BLaER1 (cell line): ENCODE data around the gene ATP5PD.

Source experiments
- H3K27ac ChIP-seq: shearing (Covaris generic); formaldehyde crosslinking; 2 replicates; pipeline ENCODE4 v1.8.1; 2022
- H3K27me3 ChIP-seq: shearing (Covaris generic); formaldehyde crosslinking; 2 replicates; pipeline ENCODE4 v1.8.1; 2022
- H3K36me3 ChIP-seq: shearing (Covaris generic); formaldehyde crosslinking; 2 replicates; pipeline ENCODE4 v1.8.1; 2022
- H3K4me1 ChIP-seq: shearing (Covaris generic); formaldehyde crosslinking; 2 replicates; pipeline ENCODE4 v1.8.1; 2022
- H3K4me2 ChIP-seq: shearing (Covaris generic); formaldehyde crosslinking; 2 replicates; pipeline ENCODE4 v1.8.1; 2022
- H3K4me3 ChIP-seq: shearing (Covaris generic); formaldehyde crosslinking; 2 replicates; pipeline ENCODE4 v1.8.1; 2022
- H3K9ac ChIP-seq: shearing (Covaris generic); formaldehyde crosslinking; 2 replicates; pipeline ENCODE4 v1.8.1; 2022
- H3K9me3 ChIP-seq: shearing (Covaris generic); formaldehyde crosslinking; 2 replicates; pipeline ENCODE4 v1.8.1; 2022
- H4K20me1 ChIP-seq: shearing (Covaris generic); formaldehyde crosslinking; 2 replicates; pipeline ENCODE4 v1.8.1; 2022
- Cebpa-rat ChIP-seq: shearing (Covaris generic); IDR thresholded peaks from 2 replicates; pipeline ENCODE4 v1.8.1; 2022

The ATP5PD gene

GRCh38 chr17:75087558-75088453 is 41.0 kb upstream of the ATP5PD start, which contains the start of gene SLC16A5:
SLC16A5 (plus strand) TSS chr17:75087954; CDS start chr17:75093637, 5,683 bp downstream.
- Histone ChIP-seq H4K20me1 (no peaks in the 10 kb centered on the region), H3K4me3 (peak within 1 kb of the TSS; percentile 76), H3K27me3 (no peaks in the 10 kb centered on the region), H3K36me3 (no peaks in the 10 kb centered on the region), H3K9ac (peak within 1 kb of the TSS; percentile 84), H3K4me2 (peak within 1 kb of the TSS; percentile 98), H3K27ac (peak within 1 kb of the TSS; percentile 77), H3K4me1 (peaks cover 49% of the 10 kb centered on the region), H3K9me3 (no peaks in the 10 kb centered on the region)
- no peak for TF ChIP-seq Cebpa-rat

GRCh38 chr17:75087182-75087557 is 40.4 kb upstream of the ATP5PD start:
- Histone ChIP-seq H3K27me3 (no peaks in the 10 kb centered on the region), H3K9me3 (no peaks in the 10 kb centered on the region), H3K9ac (peak overlapping the region; percentile 84), H3K36me3 (no peaks in the 10 kb centered on the region), H4K20me1 (no peaks in the 10 kb centered on the region), H3K4me2 (peak overlapping the region; percentile 98), H3K4me3 (peak overlapping the region; percentile 76), H3K27ac (peak overlapping the region; percentile 77), H3K4me1 (peaks cover 52% of the 10 kb centered on the region)
- TF ChIP-seq Cebpa-rat, result no peak

DNA sequence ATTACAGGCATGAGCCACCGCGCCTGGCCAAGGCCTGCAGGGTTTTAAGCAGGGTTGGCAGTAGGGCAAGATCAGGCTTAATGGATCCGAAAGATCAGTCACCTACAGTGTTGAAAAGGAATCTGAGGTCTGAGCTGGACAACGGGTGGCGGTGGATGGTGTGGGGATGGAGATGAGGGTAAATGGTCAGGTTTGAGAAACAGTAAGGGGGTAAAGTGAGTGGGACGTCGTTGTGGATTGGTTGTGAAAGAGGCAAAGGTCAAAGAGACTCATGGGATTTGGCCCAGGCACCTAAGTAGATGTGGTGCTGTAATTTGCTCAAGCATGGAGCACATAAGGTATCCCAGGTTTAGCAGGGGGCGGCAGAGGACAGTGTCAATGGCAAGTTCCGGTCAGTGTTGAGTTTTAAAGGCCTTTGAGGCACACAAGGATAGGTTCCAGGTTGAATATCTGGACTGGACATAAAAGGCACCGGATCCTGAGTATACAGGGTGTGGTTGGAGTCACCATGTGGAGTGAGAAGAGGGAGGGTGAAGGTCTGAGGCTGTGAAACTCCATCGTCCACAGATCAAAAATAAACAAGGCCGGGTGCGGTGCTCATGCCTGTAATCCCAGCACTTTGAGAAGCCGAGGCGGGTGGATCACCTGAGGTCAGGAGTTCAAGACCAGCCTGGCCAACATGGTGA is 39.9 kb upstream of the ATP5PD start:
- Histone ChIP-seq H3K4me3 (no peak overlapping the region), H3K4me2 (peak overlapping the region; percentile 98), H3K27me3 (no peaks in the 10 kb centered on the region), H3K27ac (no peak overlapping the region), H3K4me1 (peaks cover 52% of the 10 kb centered on the region), H3K9ac (no peak overlapping the region), H3K9me3 (no peaks in the 10 kb centered on the region), H3K36me3 (no peaks in the 10 kb centered on the region), H4K20me1 (no peaks in the 10 kb centered on the region)
- TF ChIP-seq Cebpa-rat, result no peak

GRCh38 chr17:75084039-75084660 is 37.4 kb upstream of the ATP5PD start:
- no peaks in the 10 kb centered on the region for H3K36me3 ChIP-seq
- TF ChIP-seq Cebpa-rat, result no peak
- no peak overlapping the region for H3K9ac ChIP-seq
- H3K27ac ChIP-seq, result 0 out of 2 replicates have a peak overlapping the region, but pooled peaks have one; percentile 31
- no peaks in the 10 kb centered on the region for H4K20me1 ChIP-seq
- H3K9me3 ChIP-seq, result no peaks in the 10 kb centered on the region
- H3K4me3 ChIP-seq, result no peak overlapping the region
- peaks cover 59% of the 10 kb centered on the region for H3K4me1 ChIP-seq
- H3K4me2 ChIP-seq, result peak overlapping the region; percentile 71
- H3K27me3 ChIP-seq, result peaks cover 7% of the 10 kb centered on the region; the same call in 1 of the 2 replicates

DNA sequence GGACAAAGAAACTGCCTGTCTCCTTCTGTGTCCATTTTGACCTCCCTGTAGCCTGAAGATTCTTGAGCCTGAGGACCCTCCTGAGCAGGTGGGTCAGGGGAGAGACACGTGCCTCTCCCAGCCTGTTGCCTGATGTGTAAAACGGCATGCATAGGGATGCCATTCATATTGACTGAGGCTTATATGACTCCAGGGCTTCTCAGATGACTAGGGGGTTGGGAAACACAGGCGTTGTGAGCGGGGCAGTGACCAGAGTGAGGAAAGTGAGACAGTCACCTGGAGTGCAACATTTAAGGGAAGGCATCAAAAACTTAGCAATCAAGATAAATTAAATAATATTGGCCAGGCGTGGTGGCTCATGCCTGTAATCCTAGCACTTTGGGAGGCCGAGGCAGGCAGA is 35.9 kb upstream of the ATP5PD start:
- no peak overlapping the region for H3K4me2 ChIP-seq
- no peak overlapping the region for H3K27ac ChIP-seq
- no peaks in the 10 kb centered on the region for H3K9me3 ChIP-seq
- H3K9ac ChIP-seq, result no peak overlapping the region
- TF ChIP-seq Cebpa-rat, result no peak
- H3K4me1 ChIP-seq, result peaks cover 59% of the 10 kb centered on the region
- peaks cover 22% of the 10 kb centered on the region for H3K27me3 ChIP-seq
- no peaks in the 10 kb centered on the region for H3K36me3 ChIP-seq
- H4K20me1 ChIP-seq, result no peaks in the 10 kb centered on the region
- no peak overlapping the region for H3K4me3 ChIP-seq

DNA sequence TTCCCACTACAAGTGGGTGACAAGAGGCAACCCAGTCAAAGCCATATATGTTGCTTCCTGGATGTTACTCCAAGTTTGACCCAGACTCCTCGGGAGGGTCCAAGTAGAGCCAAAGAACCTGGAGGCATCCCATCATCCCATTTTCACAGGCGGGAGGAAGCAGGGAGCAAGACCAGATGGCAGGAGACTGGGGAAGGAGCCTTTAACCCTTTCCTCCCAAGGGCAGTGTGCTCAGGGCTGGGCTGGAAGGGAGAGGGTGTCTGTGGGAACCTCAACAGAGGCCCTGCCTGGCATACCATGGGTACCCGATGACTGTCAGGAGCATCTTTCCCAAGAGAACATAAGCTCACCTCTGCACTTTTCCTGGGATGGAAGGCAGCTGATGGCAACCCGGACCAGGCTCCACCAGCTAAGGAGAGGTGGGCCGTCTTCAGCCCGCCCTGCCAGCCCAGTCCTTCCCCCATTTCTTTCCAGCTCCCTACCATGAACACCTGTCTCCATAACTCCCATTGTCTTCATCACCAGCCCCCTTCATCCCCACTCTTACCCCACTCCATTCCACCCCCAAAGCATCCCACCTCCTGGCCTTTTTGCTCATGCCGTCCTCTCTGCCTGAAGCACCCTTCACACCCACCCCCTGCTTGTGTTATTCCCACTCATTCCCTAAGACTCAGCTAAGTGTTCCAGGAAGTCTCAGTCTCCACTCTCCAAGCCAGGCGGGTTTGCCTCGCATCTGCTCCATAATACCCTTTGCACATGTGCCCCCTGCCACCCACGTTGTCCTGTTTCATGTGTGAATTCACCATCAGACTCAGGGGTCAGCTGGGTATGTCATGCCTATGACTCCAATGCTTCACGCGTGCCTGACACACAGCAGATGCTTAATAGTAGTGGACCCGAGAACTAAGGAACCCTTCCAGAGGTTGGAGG is 35.1 kb upstream of the ATP5PD start:
- peaks cover 30% of the 10 kb centered on the region for H3K27me3 ChIP-seq
- no peak overlapping the region for H3K9ac ChIP-seq
- no peak overlapping the region for H3K27ac ChIP-seq
- peaks cover 59% of the 10 kb centered on the region for H3K4me1 ChIP-seq
- H3K36me3 ChIP-seq, result no peaks in the 10 kb centered on the region
- no peak overlapping the region for H3K4me2 ChIP-seq
- H4K20me1 ChIP-seq, result no peaks in the 10 kb centered on the region
- H3K9me3 ChIP-seq, result no peaks in the 10 kb centered on the region
- H3K4me3 ChIP-seq, result no peak overlapping the region
- TF ChIP-seq Cebpa-rat, result no peak

GRCh38 chr17:75079023-75079373 is 32.2 kb upstream of the ATP5PD start:
- H3K9ac ChIP-seq, result no peak overlapping the region
- peaks cover 41% of the 10 kb centered on the region for H3K27me3 ChIP-seq
- H3K4me3 ChIP-seq, result no peak overlapping the region
- H3K9me3 ChIP-seq, result no peaks in the 10 kb centered on the region
- TF ChIP-seq Cebpa-rat, result no peak
- no peaks in the 10 kb centered on the region for H4K20me1 ChIP-seq
- peaks cover 47% of the 10 kb centered on the region for H3K4me1 ChIP-seq
- H3K4me2 ChIP-seq, result peak overlapping the region; percentile 80
- no peaks in the 10 kb centered on the region for H3K36me3 ChIP-seq
- no peak overlapping the region for H3K27ac ChIP-seq

- Histone ChIP-seq H3K9me3 (no peaks in the 10 kb centered on the region), H3K27me3 (peaks cover 41% of the 10 kb centered on the region), H3K36me3 (no peaks in the 10 kb centered on the region), H3K4me3 (no peak overlapping the region; the same call in 1 of the 2 replicates), H3K27ac (no peak overlapping the region), H3K9ac (no peak overlapping the region), H4K20me1 (no peaks in the 10 kb centered on the region), H3K4me1 (peaks cover 42% of the 10 kb centered on the region), H3K4me2 (peak overlapping the region; percentile 80)
- no peak for TF ChIP-seq Cebpa-rat
These were observed 31.7 kb upstream of the ATP5PD start for GRCh38 chr17:75078284-75079022.
